HG03457 (cell line): ENCODE measurements around the gene DLGAP4.
"Not testable (repeated sequence)": the region's sequence is repeated elsewhere in the genome, so short reads cannot be mapped to it uniquely, and the experiment has no call there.

Experiments used
- ATAC-seq: cut with Tn5 transposase; IDR thresholded peaks from one replicate; pipeline ENCODE4 v1.9.1; 2021; ENCODE audit warnings: moderate number of reproducible peaks; ENCODE audit not compliant: unreplicated experiment

DLGAP4 gene

DNA sequence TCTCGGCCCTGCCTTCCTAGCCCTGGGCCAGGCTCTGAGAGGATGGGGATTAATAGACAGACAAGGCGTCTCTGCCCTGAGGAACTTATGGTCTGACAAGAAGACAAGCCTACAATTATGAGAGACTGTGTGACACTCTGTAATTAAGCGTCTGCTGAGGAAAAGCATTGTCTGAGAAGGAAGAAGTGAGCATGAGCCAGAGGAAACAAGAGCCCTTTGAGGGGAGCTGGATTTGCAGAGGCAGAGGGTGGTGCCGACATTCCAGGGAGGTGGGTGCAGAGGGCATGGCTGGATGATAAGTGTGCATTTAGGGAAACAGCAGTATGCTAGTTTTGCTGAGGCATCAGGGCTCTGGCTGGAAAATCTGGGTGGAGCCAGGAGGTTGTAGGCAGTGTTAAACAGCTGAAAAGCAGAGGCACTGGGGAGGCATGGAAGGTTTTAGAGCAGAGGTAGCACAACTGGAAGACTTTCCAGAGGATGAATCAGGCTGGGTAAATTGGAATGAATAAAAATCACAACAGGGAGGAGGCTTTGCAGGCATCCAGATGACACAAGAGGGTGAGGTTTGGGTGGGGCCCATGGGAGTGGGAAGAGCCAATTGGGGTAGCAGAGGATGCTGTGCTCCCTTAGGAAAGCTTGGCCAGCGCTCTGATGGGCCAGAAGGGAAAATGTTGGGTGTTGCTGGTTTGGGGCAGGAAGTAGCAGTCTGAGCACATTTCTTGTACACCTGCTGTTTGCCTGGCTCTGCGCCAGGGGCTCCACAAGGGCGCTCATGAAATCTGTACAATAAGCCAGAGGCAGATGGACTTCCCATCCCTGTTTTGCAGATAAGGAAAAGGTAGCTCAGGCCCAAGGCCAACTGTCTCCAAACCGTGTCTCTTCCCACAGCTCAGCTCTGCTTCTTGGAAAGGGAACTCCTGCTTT, 161.2 kb downstream of the DLGAP4 start:
- no peak for ATAC-seq

DNA sequence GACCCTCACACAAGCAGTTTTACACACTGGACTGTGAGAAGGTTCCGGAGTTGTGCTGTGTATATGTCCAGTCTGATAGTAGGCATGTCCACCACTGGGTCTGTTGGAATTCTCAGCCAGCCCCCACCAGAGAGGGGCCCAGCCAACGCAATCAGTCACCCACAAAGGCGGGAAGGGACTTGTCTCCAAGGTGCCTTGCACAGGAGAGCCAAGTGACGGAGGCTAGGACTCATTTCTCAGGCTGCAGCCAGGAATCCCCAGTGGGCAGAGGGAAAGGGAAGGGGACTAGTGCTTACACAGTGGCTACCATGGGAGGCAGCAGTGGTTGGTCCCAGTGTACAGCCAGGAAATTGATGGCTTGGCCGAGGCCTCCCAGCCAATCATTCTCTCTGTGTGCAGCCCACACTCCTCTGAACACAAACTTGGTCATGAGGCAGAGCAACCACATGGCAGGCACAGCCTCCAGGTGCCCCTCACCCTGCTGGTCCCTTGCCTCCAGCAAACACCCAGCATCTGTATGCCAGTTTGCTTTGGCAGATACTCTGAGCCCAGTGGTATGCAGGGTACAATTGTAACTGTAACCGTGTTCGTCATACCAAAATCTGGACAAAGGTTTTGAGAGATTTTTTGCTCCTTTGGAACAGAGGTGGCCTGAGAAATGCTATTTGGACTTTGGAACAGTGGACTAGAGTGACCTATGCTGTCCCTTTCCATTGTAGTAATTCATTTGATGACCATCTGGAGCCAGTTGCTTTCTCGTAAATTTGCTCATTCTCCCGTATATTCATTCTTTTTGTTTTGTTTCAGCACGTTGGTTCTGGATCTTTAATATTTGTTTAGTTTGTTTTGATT, 162.2 kb downstream of the DLGAP4 start:
- no peak for ATAC-seq

DNA sequence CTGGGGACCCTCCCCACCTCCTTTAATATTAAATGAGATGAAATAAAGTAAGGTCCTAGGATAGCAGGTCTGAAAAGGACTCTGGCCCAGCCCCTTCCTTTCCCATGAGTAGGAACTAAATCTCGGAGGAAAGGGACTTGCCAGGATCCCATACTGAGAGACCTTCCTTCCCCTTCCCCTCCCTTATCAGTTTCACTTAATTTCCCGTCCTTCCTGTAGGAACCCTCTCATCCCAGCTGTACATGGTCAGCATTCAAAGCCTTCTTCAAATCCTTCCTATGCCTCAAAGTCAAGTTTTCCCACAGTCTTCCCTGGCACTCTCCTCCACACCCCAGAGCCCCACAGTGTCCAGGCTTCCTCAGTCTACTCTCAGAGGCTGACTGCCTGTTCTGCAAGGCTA, 163.8 kb downstream of the DLGAP4 start:
- no peak for ATAC-seq

DNA sequence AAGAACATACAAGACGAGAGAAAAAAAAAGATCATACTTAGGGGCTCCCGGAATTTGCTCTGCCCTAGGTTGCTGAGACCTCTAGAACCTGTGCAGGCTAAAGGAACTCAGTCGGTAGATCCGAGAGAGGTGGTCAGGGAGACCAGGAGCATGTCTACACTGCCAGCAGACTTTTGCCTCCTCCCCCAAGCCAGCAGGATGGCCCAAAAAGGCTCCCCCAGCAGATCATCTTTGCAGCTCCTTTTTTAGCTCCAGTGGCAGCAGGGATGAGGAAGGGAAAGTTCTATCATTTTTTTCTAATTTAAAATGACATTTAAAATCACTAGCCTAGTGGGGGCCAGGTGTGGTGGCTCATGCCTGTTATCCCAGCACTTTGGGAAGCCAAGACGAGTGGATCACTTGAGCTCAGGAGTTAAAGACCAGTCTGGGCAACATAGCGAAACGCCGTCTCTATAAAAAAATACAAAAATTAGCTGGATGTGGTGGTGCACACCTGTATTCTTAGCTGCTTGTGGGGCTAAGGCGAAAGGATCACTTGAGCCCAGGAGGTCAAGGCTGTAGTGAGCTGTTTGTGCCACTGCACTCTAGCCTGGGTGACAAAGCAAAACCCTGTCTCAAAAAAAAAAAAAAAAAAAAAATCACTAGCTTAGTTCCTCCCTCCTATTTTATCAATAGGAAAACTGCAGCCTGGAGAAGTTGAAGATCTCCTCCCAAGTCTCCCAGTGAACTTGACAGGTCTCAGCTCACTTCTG, 165.9 kb downstream of the DLGAP4 start:
- no peak for ATAC-seq

DNA sequence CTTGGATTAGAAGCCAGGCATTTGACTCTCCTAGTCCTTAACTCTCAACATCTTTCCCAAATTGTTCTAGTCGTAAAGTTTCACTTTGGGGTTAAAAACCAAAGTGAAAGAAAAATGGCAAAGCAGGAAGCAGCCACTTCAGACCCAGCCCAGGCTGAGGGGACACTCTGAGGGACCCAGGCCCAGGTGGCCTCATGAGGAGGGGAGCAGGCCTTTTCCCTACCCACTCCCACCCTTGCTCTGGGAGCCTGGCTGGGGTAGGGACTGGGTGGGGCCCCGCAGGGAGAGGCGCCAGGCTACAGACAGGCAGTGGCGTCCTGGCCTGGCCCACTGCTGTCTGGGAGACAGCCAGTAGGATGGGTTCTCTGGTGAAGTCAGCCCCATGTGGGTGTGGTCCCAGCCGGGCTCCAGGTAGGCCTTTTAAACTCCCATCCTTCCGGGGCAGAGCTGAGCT, 166.5 kb downstream of the DLGAP4 start:
- no peak for ATAC-seq

DNA sequence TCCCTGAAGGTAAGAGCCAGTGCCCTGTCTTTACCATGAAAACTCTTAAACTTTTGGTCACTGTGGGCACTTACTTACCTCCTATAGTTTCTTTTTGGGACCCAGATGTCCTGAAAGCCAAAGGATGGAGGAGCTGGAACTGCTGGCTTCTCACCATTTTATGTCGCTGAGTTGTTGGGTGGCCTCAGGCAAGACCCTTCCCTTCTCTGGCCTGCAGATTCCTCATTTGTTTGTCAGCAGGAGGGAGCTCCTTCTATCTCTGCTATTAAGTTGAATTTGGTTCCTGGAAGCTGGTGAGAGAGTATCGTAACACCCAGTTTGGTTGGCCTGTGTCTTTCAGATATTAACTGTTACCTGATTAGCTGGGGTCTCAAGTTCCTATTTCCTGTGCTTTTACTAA, 167.0 kb downstream of the DLGAP4 start:
- ATAC-seq: no peak

DNA sequence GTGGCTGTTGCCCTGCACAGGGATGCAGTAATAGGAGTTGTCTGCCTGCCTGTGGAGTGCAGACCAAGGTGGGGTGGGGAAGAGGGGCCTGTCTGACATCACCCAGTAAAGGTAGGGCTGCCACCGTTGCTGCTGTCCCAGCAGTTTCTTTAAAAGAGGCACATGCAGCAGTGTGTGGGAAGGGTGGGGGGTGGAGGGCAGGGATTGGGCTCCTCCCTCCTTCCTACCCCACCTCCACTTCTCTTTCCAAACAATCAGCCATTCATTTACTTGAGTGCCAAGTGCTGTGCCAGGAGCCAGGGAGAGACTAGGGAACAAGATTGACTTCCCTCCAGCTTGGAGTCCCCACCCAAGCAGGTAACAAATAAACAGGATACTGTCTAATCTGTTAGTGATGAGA, 168.4 kb downstream of the DLGAP4 start:
- ATAC-seq: no peak

DNA sequence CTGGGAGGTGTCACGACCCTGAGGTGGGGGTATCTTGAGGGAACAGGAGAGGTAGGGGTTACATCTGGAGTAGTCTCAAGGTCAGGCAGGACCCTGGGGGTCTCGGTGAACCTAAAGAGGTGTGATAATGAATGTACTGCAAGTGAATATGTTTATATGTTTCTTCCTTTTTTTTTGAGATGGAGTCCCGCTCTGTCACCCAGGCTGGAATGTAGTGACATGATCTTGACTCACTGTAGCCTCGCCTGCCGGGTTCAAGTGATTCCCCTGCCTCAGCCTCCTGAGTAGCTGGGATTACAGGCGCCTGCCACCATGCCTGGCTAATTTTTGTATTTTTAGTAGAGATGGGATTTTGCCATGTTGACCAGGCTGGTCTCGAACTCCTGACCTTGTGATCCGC, 168.9 kb downstream of the DLGAP4 start:
- ATAC-seq: not testable (repeated sequence)

DNA sequence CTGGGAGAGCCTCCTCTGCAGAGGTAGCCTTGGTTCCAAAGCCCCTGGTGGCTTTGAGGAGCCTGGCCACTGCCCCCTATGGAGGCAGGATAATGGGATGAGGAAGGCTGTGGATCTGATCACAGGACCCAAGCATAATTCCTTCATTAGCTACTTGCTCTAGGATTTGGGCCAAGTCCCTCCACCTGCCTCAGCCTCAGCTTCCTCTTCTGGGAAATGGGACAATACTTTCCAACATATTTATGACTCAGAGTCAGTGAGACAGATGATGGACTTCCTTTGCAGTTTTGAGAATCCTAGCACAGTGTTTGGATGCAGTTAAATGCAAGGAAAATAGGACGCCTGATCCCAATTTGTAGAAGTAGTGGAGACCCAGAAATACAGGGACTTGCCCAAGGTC, 171.3 kb downstream of the DLGAP4 start:
- no peak for ATAC-seq

DNA sequence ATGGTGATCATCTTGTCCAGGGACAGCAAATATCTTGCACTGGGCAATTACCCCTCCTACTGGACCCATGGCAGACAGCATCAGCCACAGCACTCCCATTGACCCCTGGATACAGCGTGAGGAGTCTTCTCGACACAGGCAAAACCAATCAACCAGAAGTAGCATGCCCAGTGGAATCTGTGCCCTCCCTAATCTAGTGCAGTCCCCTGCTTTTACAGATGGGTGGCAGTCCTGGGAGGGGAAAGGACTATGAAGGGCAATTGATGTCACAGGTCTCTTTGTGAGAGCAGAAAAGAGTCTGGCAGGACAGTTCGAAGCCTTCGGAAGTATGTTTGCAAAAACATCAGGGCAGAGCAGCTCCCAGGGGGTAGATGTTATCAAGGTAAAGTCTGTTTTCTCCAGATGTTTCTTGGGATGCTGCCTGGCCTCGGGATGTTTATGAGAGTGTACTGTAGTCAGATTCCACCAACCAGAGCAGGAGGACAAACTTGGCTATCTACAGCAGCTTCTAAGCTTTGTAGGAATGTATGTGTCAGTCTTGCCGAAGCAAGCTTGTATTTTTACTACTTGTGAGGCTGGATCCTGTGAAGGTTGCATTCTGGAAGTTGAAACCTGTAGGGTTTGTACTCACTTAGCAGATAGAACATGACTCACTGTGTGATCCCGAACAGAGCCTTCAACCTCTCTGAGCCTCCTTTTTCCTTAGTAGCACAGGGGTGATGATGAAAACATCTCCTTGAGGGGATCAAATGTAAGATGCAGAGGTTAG, 172.2 kb downstream of the DLGAP4 start:
- ATAC-seq: no peak

DNA sequence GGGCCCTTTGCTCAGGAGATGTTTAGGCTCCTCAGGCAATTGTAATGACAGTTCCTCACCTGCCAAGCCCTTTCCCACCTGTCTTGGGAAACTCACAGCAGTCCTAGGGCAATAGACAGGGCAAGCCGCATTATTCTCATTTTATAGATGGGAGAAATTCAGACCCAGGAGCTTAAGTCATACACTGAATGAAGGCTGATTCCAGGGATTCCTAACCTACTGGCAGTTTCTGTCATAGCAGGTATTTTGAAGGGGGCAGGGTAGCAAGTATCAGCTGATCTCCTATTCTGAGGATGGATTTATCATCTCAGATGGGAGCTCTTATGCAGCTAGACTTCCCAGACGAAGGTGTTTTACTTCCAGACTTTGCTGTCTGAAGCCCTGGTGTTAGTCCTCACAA, 173.8 kb downstream of the DLGAP4 start:
- no peak for ATAC-seq

DNA sequence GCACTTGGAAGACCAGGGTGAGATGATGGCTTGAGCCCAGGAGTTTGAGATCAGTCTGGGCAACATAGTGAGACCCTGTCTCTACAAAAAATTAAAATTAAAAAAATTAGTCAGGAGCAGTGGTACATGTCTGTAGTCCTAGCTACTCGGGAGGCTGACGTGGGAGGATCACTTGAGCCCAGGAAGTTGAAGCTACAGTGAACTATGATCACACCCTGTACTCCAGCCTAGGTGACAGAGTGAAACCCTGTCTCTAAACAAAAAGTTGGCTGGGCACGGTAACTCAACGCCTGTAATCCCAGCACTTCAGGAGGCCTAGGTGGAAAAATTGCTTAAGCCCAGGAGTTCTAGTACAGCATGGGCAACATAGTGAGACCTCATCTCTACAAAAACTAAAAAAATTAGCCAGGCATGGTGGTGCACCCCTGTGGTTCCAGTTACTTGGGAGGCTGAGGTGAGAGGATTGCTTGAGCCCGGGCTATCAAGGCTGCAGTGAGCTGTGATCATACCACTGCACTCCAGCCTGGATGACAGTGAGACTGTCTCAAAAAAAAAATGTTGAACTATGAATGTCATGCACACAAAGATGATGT, 174.4 kb downstream of the DLGAP4 start:
- no peak for ATAC-seq

DNA sequence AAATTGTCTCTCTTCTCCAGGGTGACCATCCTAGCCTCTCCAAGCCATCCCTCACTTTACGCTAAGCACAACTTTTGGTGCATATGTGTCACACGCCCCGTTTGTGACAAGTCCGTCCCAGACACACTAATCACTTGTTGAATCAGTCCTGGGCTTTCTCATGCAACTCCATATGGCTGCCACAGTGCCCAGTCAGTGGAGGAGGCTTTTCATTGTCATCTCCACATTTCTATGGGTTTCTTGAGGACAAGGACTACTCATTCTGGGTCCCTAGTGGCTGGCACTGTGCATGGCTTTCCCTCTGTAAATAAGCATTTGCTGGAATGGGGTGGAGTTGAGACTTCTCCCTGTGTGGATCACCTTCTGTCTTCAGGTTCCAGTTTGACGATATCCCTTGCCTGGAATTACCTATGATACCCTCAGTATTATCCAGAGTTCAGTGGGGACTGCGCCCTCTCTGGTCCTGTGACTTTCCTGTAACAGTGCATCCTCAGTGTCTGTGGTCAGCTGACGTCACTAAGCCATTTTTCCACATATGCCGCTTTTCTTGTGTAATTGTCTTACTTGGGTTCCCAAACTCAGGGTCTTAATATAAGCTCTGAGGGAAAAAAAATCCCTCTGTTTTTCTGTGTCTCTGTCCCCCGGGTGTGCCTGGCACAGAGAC, 175.4 kb downstream of the DLGAP4 start:
- ATAC-seq: no peak

DNA sequence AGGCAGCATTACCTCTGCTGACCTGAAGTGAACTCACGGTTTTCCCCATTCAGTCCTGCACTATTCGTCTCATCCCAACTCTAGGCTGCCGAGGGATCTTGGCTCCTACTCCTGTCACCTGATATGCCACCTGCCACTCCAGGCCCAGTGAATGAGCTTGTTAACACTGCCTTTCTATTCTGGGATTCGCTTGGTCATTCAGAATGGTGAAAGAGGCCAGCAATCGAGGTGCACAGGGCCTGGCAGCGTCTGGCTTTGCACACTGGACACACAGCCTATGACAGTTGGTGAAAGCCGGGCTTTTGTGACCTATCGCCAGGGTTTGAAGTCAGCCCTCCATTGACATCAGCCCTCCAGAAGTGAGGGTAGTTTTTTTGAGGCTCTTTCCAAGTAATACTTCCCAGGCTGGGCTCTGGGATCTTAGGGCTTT, 175.9 kb downstream of the DLGAP4 start:
- no peak for ATAC-seq

DNA sequence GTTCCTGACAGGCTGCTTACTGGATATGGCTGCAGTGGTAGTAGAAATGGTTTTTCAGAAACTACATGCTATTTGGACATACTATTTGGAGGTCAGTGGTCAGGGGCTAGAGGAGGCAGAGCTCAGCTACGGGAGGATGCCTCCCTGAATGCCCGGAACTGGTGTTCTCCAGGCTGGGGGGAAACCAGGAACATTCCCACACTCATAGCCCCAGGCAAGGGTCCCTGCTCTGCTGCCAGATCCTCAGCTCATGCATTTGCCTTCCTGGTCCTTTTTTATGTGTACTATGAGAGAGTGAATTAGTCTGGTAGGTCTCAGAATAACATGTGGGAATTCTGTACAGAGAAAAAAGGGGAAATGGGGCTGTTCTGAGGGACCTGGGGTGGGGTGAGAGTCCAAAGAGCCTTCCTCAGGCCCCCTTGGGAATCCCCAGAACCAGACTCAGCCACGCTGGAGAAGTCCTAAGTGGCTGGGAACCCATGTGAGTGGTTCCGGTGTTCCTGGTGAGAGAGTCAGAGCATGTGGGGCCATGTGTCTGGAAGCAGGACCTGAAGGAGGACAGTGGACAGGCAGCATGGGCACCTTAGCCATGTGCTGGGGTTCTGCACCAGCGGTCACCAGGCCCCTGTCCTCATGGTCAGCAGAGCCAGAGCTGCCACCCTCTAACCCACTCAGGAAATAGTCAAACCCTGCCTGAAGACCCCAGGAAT, 177.2 kb downstream of the DLGAP4 start:
- ATAC-seq: no peak

DNA sequence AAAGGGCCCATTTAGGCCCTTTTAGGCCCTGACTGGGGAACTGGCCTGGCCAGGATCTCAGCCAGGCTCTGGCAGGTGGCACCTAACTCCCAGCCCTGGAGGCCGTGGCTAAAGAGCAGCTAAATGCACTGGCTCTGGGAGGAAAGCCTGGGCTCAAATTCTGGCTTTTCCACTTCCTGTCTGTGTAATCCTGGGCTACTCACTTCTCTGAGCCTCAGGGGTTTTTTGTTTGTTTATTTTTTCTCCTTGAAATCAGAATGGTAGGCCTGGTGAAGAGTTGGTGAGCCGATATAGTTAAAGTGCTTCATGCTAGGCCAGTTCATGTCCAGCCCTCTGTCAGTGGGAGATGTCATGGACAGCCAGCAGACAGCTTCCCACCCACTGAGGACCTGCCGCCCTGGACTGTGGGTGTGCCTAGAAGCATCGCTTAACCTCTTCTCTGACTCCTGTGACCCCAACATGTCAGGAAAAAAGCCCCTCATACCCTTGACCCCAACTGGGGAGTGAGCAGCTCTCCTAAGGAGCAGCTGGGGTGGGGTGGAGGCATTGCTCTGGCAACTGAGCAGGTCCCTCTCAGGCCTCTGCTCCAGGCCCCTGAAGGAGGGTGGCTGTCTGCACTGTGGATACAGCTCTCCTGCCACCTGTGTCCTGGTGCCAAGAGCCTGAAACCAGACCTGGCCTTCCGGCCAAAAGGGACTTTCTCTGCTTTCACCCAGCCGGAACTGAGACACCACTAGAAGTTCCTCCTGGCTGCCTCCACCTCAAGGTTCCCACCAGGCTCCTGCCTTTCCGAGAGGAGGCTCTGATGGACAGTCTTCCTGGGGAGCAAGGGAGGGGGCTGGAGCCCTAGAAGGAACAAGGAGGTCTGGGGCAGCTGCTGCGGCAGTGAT, 178.0 kb downstream of the DLGAP4 start:
- no peak for ATAC-seq

DNA sequence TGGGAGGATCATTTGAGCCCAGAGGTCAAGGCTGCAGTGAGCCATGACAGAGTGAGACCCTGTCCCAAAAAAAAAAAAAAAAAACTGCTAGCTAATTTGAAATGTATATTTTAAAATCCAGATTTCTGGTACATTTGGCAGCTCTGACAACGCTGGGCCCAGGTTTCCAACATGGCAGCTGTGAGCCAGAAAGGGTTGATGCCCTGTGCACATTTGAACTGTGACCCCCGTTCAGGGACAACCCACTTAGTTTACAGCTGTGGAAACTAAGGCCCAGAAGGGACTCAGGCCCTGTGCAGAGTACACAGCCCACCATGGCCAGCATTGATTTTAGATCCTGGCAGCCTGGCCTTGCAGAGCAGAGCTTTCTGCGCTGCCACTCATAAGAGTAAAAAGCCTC, 179.1 kb downstream of the DLGAP4 start:
- ATAC-seq: no peak

DNA sequence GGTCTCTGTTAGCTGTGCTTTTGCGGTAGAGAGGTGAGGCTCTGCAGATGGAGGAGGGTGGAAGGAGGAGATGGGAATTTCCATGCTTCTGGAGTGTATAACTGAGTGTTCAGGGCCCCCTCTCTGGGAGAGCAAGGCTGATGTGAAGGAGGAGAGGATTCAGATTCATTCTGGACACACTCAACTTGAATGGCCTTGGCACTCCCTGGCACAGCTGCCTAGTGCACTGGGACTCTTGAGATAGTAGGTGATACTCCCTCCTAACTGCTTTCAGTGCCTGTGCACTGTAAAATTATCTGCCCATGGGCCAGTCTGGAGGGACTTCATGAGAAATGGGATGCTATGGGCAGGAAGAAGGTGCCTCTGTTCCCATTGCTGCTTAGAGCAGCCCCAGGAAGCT, 180.9 kb downstream of the DLGAP4 start:
- ATAC-seq: no peak
